H1 (cell line): Measurements from ENCODE around the gene EPHA8. TPM values are rescaled to one million over a fixed set of nuclear protein-coding genes. Genes with fewer than 3 reads are reported as not detected.

ENCODE experiments used
- CTCF ChIA-PET: fragments of 300-600 bp; sonication (Branson Sonifier 250); formaldehyde crosslinking; loops from one replicate; lab custom pipeline; 2021; ENCODE audit not compliant: partially characterized antibody; lab: Charles Lee
- POLR2A ChIA-PET: fragments of 300-600 bp; sonication (Branson Sonifier 250); formaldehyde crosslinking; loops from one replicate; lab custom pipeline; 2021; ENCODE audit warnings: inconsistent platforms; ENCODE audit not compliant: partially characterized antibody; lab: Charles Lee
- DNase-seq, 2 experiments: peaks; one replicate each; pipeline versions ENCODE4 v3.0.0 to v3.0.0-alpha.2; 2010 to 2022; ENCODE audit warnings: low spot score in 2 of 2, low read depth in 1 of 2, mixed read lengths in 1 of 2
- FAIRE-seq: peaks from 2 replicates; lab custom pipeline; 2011; peaks lifted over from hg19 to GRCh38; lab: Jason Lieb, UNC
- H2AFZ ChIP-seq: 2 replicates; pipeline ENCODE4 v1.8.1; 2012; ENCODE audit warnings: low read length, inconsistent platforms
- H2AK5ac ChIP-seq: 2 replicates; pipeline ENCODE4 v1.6.1; 2013; ENCODE audit warnings: low read depth, low read length
- H2BK120ac ChIP-seq: replicated peaks from 2 replicates; pipeline ENCODE3; 2013; ENCODE audit warnings: low read depth, low read length, inconsistent platforms
- H2BK12ac ChIP-seq: 2 replicates; pipeline ENCODE4 v1.6.1; 2013; ENCODE audit warnings: low read depth, low read length
- H2BK15ac ChIP-seq: 2 replicates; pipeline ENCODE4 v1.6.1; 2013; ENCODE audit warnings: low read length
- H2BK20ac ChIP-seq: 2 replicates; pipeline ENCODE4 v1.6.1; 2013; ENCODE audit warnings: low read length
- H2BK5ac ChIP-seq: 2 replicates; pipeline ENCODE4 v1.6.1; 2013; ENCODE audit warnings: low read depth, low read length
- H3K14ac ChIP-seq: 2 replicates; pipeline ENCODE4 v1.6.1; 2013; ENCODE audit warnings: inconsistent platforms; ENCODE audit not compliant: insufficient read length
- H3K18ac ChIP-seq: 2 replicates; pipeline ENCODE4 v1.6.1; 2013; ENCODE audit warnings: low read length; ENCODE audit errors: extremely low read depth
- H3K23ac ChIP-seq: 2 replicates; pipeline ENCODE4 v1.6.1; 2013; ENCODE audit warnings: inconsistent platforms; ENCODE audit not compliant: insufficient read length
- H3K23me2 ChIP-seq: 2 replicates; pipeline ENCODE4 v1.6.1; 2013; ENCODE audit warnings: low read depth, low read length
- H3K27ac ChIP-seq: 2 replicates; pipeline ENCODE4 v1.6.1; 2011; ENCODE audit warnings: low read depth, low read length, inconsistent platforms
- H3K27me3 ChIP-seq, 4 experiments: replicated peaks in 1 of 4; 1 replicate in 1 of 4; 2 replicates in 3 of 4; pipeline versions ENCODE4 v1.6.1 to v1.8.1; 2011 to 2013; ENCODE audit warnings: low read length in 3 of 4, mild to moderate bottlenecking in 3 of 4, inconsistent platforms in 2 of 4, mixed read lengths in 2 of 4, moderate library complexity in 1 of 4; ENCODE audit not compliant: control insufficient read depth in 3 of 4, insufficient read depth in 3 of 4; ENCODE audit errors: extremely low read depth in 1 of 4
- H3K36me3 ChIP-seq, 4 experiments: 2 replicates each; pipeline versions ENCODE4 v1.6.1 to v1.8.1; 2011 to 2013; ENCODE audit warnings: mild to moderate bottlenecking in 4 of 4, low read length in 3 of 4, moderate library complexity in 2 of 4, control low read depth in 1 of 4, inconsistent platforms in 1 of 4; ENCODE audit not compliant: insufficient read depth in 4 of 4, control insufficient read depth in 2 of 4
- H3K4ac ChIP-seq: replicated peaks from 2 replicates; pipeline ENCODE3; 2013; ENCODE audit warnings: low read length, low read depth, mixed read lengths, inconsistent platforms; ENCODE audit not compliant: insufficient read length
- H3K4me1 ChIP-seq, 4 experiments: replicated peaks in 1 of 4; 1 replicate in 1 of 4; 2 replicates in 3 of 4; pipeline versions ENCODE4 v1.6.1 to v1.8.1; 2011 to 2013; ENCODE audit warnings: low read length in 3 of 4, inconsistent platforms in 2 of 4, mixed read lengths in 1 of 4; ENCODE audit not compliant: insufficient read depth in 4 of 4, control insufficient read depth in 3 of 4
- H3K4me2 ChIP-seq, 2 experiments: 2 replicates each; pipeline versions ENCODE4 v1.6.1 to v1.8.1; 2011 to 2013; ENCODE audit warnings: low read depth in 2 of 2, low read length in 2 of 2, control low read depth in 1 of 2, inconsistent platforms in 1 of 2, mild to moderate bottlenecking in 1 of 2; ENCODE audit not compliant: insufficient read depth in 1 of 2
- H3K4me3 ChIP-seq, 4 experiments: fragments of 200-600, 300-600 bp in 1 of 4; sonication (generic), shearing (Covaris generic), sonication (Bioruptor Twin) in 1 of 4; 2 replicates each; pipeline versions ENCODE4 v1.5.1 to v1.8.1; 2011 to 2016; ENCODE audit warnings: low read length in 4 of 4, low read depth in 3 of 4, control low read depth in 2 of 4, inconsistent platforms in 2 of 4, mild to moderate bottlenecking in 2 of 4, mixed read lengths in 1 of 4, moderate library complexity in 1 of 4; ENCODE audit not compliant: insufficient read depth in 2 of 4; ENCODE audit errors: extremely low read depth in 1 of 4
- H3K56ac ChIP-seq: replicated peaks from 2 replicates; pipeline ENCODE3; 2013; ENCODE audit warnings: low read depth, mild to moderate bottlenecking, mixed read lengths, low read length, inconsistent platforms; ENCODE audit not compliant: insufficient read length
- H3K79me1 ChIP-seq: 2 replicates; pipeline ENCODE4 v1.6.1; 2013; ENCODE audit warnings: low read depth, low read length, control low read depth
- H3K79me2 ChIP-seq, 2 experiments: 2 replicates each; pipeline versions ENCODE4 v1.6.1 to v1.8.1; 2012 to 2013; ENCODE audit warnings: low read length in 2 of 2, mild to moderate bottlenecking in 2 of 2, inconsistent platforms in 1 of 2; ENCODE audit not compliant: insufficient read depth in 2 of 2, control insufficient read depth in 1 of 2
- H3K9ac ChIP-seq, 4 experiments: replicated peaks in 1 of 4; 1 replicate in 1 of 4; 2 replicates in 3 of 4; pipeline versions ENCODE4 v1.6.1 to v1.8.1; 2011 to 2013; ENCODE audit warnings: low read depth in 3 of 4, low read length in 3 of 4, control low read depth in 2 of 4, mild to moderate bottlenecking in 2 of 4, moderate library complexity in 2 of 4, inconsistent platforms in 1 of 4; ENCODE audit errors: extremely low read depth in 1 of 4
- H3K9me3 ChIP-seq, 2 experiments: 2 replicates each; pipeline versions ENCODE4 v1.6.1 to v1.8.1; 2012 to 2013; ENCODE audit warnings: mild to moderate bottlenecking in 2 of 2, moderate library complexity in 2 of 2, control low read depth in 1 of 2, inconsistent platforms in 1 of 2, low read depth in 1 of 2, low read length in 1 of 2, mixed read lengths in 1 of 2; ENCODE audit not compliant: insufficient read depth in 2 of 2
- H4K20me1 ChIP-seq, 2 experiments: replicated peaks in 1 of 2; 2 replicates each; pipeline versions ENCODE3 to v1.8.1; 2011 to 2013; ENCODE audit warnings: inconsistent platforms in 2 of 2, low read length in 2 of 2, mild to moderate bottlenecking in 1 of 2; ENCODE audit not compliant: insufficient read depth in 2 of 2, control insufficient read depth in 1 of 2
- H4K5ac ChIP-seq: 2 replicates; pipeline ENCODE4 v1.6.1; 2013; ENCODE audit warnings: low read length, low read depth, mixed read lengths, inconsistent platforms; ENCODE audit not compliant: insufficient read length
- H4K8ac ChIP-seq: 2 replicates; pipeline ENCODE4 v1.8.0; 2013; ENCODE audit warnings: mild to moderate bottlenecking, moderate library complexity, low read length, inconsistent platforms; ENCODE audit not compliant: insufficient read depth; ENCODE audit errors: extremely low read depth
- H4K91ac ChIP-seq: replicated peaks from 2 replicates; pipeline ENCODE3; 2013; ENCODE audit warnings: low read length, mixed read lengths, inconsistent platforms; ENCODE audit not compliant: insufficient read length
- CBX5 ChIP-seq: fragments of 300-800, 300-1000 bp; sonication (generic); IDR thresholded peaks from 2 replicates; pipeline ENCODE4 v1.7.1; 2016; ENCODE audit warnings: antibody characterized with exemption, low read length, low read depth
- CTBP2 ChIP-seq: IDR thresholded peaks from 2 replicates; pipeline ENCODE4 v1.7.0; 2011; ENCODE audit warnings: borderline replicate concordance, mild to moderate bottlenecking, moderate library complexity, mixed read lengths, low read length; ENCODE audit not compliant: insufficient read depth, insufficient read length
- EGR1 ChIP-seq: IDR thresholded peaks from 2 replicates; pipeline ENCODE4 v1.6.1; 2011; ENCODE audit warnings: low read depth, low read length, borderline replicate concordance
- EZH2 ChIP-seq: fragments of 200-600 bp; sonication (generic); IDR thresholded peaks from 2 replicates; pipeline ENCODE4 v1.7.1; 2012; ENCODE audit warnings: low read depth, mild to moderate bottlenecking, moderate library complexity, low read length, inconsistent platforms; ENCODE audit not compliant: severe bottlenecking
- FOSL1 ChIP-seq: IDR thresholded peaks from 2 replicates; pipeline ENCODE4 v1.6.1; 2011; ENCODE audit warnings: mild to moderate bottlenecking, low read depth, low read length, moderate library complexity; ENCODE audit not compliant: insufficient read depth
- KDM4A ChIP-seq: IDR thresholded peaks from one replicate; pipeline ENCODE4 v1.7.1; 2012; ENCODE audit warnings: low read depth, mild to moderate bottlenecking, moderate library complexity, low read length, inconsistent platforms; ENCODE audit not compliant: severe bottlenecking
- NANOG ChIP-seq: IDR thresholded peaks from 2 replicates; pipeline ENCODE4 v1.6.1; 2011; ENCODE audit warnings: low read length, low read depth, mild to moderate bottlenecking, inconsistent platforms; ENCODE audit not compliant: insufficient read depth, poor library complexity, severe bottlenecking
- RNF2 ChIP-seq: fragments of 200-900, 300-1000 bp; sonication (generic); IDR thresholded peaks from 2 replicates; pipeline ENCODE4 v1.7.1; 2016; ENCODE audit warnings: borderline replicate concordance, low read depth, mild to moderate bottlenecking, antibody characterized with exemption, low read length; ENCODE audit not compliant: poor library complexity, severe bottlenecking; ENCODE audit errors: missing control alignments
- SIRT6 ChIP-seq: IDR thresholded peaks from one replicate; pipeline ENCODE4 v1.7.1; 2012; ENCODE audit warnings: low read length, inconsistent platforms
- SP1 ChIP-seq: IDR thresholded peaks from 2 replicates; pipeline ENCODE4 v1.6.1; 2011; ENCODE audit warnings: low read depth, low read length
- TAF1 ChIP-seq: IDR thresholded peaks from 2 replicates; pipeline ENCODE4 v1.6.1; 2011; ENCODE audit warnings: mild to moderate bottlenecking, low read depth, low read length
- WGBS, 2 experiments: shearing (Covaris generic) in 1 of 2; methylation state at CpG; one replicate each; pipeline versions ENCODE4 v1.1.6 to v1.1.7; 2013 to 2015; ENCODE audit warnings: low lambda C conversion rate in 2 of 2, mixed read lengths in 2 of 2, inconsistent platforms in 1 of 2, low coverage in 1 of 2, missing lambda C conversion rate in 1 of 2; ENCODE audit not compliant: insufficient replicate concordance in 2 of 2, insufficient coverage in 1 of 2, insufficient read length in 1 of 2; ENCODE audit errors: extremely low coverage in 1 of 2, missing lambda C conversion rate in 1 of 2; 5-methylcytosine and 5-hydroxymethylcytosine counted together
- polyA plus RNA-seq, 7 experiments: library from polyadenylated mRNA; depleted of rRNA in 3 of 7; stranded (reverse) in 5 of 7; unstranded in 2 of 7; fragments of >200 nt in 5 of 7; fragments of 200-250 nt in 2 of 7; gene quantifications; 1 replicate in 5 of 7; 2 replicates in 1 of 7; 4 replicates in 1 of 7; pipeline versions ENCODE4 v1.2.1 to v1.2.3, GENCODE V29; 2011 to 2013; ENCODE audit warnings: missing spikeins in 2 of 7, mixed read lengths in 2 of 7
- total RNA-seq: library from RNA; stranded (reverse); fragmentation: NEBNext Ultra II Directional; extraction: Animal tissue kit (Norgen Biotek cat#: 25700); gene quantifications from 2 replicates; pipeline ENCODE4 v1.2.1, GENCODE V29; 2021

EPHA8 gene
- total and polyA plus RNA-seq, 2 of the 8 experiments (the other 6 are each of a cell fraction or from before 2014, with no cell fraction given) = 4.0 to 8.4 TPM

DNA sequence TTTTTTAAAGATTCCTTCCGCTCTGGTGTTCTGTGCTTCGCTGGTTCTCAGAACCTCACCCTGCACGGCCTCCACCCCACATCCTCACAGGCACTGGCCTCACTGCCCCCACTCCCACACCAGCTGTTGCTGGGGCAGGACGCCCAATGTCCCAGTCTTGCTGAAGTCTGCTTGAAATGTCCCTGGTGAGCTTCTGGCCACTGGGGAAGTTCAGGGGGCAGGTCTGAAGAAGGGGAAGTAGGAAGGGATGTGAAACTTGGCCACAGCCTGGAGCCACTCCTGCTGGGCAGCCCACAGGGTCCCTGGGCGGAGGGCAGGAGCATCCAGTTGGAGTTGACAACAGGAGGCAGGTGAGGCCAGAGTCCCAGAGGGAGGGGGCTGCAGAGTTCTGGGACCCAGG, 73.1 kb downstream of the EPHA8 start, which contains the start of gene C1QA:
Gene C1QA (plus strand): TSS at position 276 of the 400 bp plus-strand sequence. CDS start 989 bp downstream, outside the sequence.
- H3K4me2 ChIP-seq = no peak within 1 kb of the TSS
- H3K27ac ChIP-seq = no peak within 1 kb of the TSS
- ChIA-PET CTCF (interaction anchor here (0.5 to 3.5 kb wide), 8 partner anchors 10 to 371 kb away, joined by 3 to 16 read pairs (median 4); no protein-coding TSS in a partner anchor), POLR2A (interaction anchor here (1.5 kb wide), 1 partner anchor 109 kb away, joined by 4 read pairs; no protein-coding TSS in a partner anchor)
- H3K4me3 ChIP-seq = no peak within 1 kb of the TSS; a peak in 1 of 8 replicates
- no peak within 1 kb of the TSS; a peak in 1 of 7 replicates for H3K9ac ChIP-seq
- H4K5ac ChIP-seq = no peak within 1 kb of the TSS
- 93% methylated on average over 5 of the region's 5 CpGs; no CpG with 5 or more reads in 1 of the 2 experiments for WGBS, 2 experiments
- no peak within 1 kb of the TSS for H3K56ac ChIP-seq
- no peak within 1 kb of the TSS for H3K23ac ChIP-seq
- no peak within 1 kb of the TSS for H4K8ac ChIP-seq
- no peak within 1 kb of the TSS; the same call in 1 of the 2 replicates for H2BK20ac ChIP-seq
- peaks cover 6 to 8% of the 10 kb centered on the region in 2 experiments; a peak in 2 of 4 replicates for H3K9me3 ChIP-seq
- H4K91ac ChIP-seq = peak within 1 kb of the TSS; percentile 32
- DNase-seq = no peak
- no peak within 1 kb of the TSS for H2AFZ ChIP-seq
- no peak within 1 kb of the TSS for H2AK5ac ChIP-seq
- peak within 1 kb of the TSS; percentile 46 for H3K4ac ChIP-seq
- no peaks in the 10 kb centered on the region for H3K79me2 ChIP-seq
- no peak within 1 kb of the TSS for H2BK15ac ChIP-seq
- no peak for FAIRE-seq
- no peak within 1 kb of the TSS for H3K14ac ChIP-seq
- no peaks in the 10 kb centered on the region for H3K23me2 ChIP-seq
- peaks cover 0 to 6% (median 4%) of the 10 kb centered on the region in 4 experiments; a peak in 4 of 7 replicates for H3K4me1 ChIP-seq
- H3K79me1 ChIP-seq = no peaks in the 10 kb centered on the region
- H3K27me3 ChIP-seq = no peaks in the 10 kb centered on the region
- no peak within 1 kb of the TSS for H2BK120ac ChIP-seq
- H3K18ac ChIP-seq = peak within 1 kb of the TSS; percentile 48
- no peaks in the 10 kb centered on the region for H3K36me3 ChIP-seq
- H2BK5ac ChIP-seq = no peak within 1 kb of the TSS
- H4K20me1 ChIP-seq = no peaks in the 10 kb centered on the region
- no peak within 1 kb of the TSS for H2BK12ac ChIP-seq
- TF ChIP-seq SIRT6 = no peak
- TF ChIP-seq EGR1 = no peak
- TF ChIP-seq EZH2 = no peak
- TF ChIP-seq TAF1 = no peak
- no peak for TF ChIP-seq CTBP2
- TF ChIP-seq SP1 = no peak
- TF ChIP-seq CBX5 = no peak
- TF ChIP-seq NANOG = no peak
- TF ChIP-seq FOSL1 = no peak
- TF ChIP-seq RNF2 = no peak
- no peak for TF ChIP-seq KDM4A
